ENCODE data around the gene KIFBP.

The KIFBP gene

DNA sequence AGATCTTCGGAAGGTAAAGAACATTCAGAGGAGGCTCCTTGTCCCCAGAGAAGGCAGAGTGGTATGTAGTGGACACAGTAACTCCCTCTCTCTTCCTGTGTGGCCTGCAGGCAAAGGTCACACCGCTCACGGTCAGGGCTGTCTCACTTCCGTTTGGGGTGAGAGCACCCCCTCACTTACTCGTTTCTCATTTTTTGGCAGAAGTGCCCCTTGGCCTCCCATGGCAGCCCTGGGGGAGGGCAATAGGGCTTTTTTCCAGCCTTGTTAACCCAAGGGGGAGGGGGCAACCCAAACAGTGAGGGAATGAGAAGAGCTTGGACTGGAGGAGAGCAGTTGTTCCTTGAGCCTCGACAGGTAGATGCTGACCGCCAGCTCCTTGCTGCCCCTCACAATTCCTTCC is 67.5 kb downstream of the KIFBP start:
- ChIA-PET CTCF (no interaction called here), POLR2A (interaction anchor here (0.6 kb wide), 1 partner anchor 25 kb away, joined by 3 read pairs; no protein-coding TSS in a partner anchor)
- TF ChIP-seq, protein P1, sequence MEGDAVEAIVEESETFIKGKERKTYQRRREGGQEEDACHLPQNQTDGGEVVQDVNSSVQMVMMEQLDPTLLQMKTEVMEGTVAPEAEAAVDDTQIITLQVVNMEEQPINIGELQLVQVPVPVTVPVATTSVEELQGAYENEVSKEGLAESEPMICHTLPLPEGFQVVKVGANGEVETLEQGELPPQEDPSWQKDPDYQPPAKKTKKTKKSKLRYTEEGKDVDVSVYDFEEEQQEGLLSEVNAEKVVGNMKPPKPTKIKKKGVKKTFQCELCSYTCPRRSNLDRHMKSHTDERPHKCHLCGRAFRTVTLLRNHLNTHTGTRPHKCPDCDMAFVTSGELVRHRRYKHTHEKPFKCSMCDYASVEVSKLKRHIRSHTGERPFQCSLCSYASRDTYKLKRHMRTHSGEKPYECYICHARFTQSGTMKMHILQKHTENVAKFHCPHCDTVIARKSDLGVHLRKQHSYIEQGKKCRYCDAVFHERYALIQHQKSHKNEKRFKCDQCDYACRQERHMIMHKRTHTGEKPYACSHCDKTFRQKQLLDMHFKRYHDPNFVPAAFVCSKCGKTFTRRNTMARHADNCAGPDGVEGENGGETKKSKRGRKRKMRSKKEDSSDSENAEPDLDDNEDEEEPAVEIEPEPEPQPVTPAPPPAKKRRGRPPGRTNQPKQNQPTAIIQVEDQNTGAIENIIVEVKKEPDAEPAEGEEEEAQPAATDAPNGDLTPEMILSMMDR (IDR thresholded peaks at IDR 0.05; ENCODE audit: insufficient read depth, low read length, missing control alignments) = no peak
- DNase-seq (ENCODE audit: low read depth, low spot score) = no peak
- no peak overlapping the region for H3K4me3 ChIP-seq (ENCODE audit: low read depth, low read length)

DNA sequence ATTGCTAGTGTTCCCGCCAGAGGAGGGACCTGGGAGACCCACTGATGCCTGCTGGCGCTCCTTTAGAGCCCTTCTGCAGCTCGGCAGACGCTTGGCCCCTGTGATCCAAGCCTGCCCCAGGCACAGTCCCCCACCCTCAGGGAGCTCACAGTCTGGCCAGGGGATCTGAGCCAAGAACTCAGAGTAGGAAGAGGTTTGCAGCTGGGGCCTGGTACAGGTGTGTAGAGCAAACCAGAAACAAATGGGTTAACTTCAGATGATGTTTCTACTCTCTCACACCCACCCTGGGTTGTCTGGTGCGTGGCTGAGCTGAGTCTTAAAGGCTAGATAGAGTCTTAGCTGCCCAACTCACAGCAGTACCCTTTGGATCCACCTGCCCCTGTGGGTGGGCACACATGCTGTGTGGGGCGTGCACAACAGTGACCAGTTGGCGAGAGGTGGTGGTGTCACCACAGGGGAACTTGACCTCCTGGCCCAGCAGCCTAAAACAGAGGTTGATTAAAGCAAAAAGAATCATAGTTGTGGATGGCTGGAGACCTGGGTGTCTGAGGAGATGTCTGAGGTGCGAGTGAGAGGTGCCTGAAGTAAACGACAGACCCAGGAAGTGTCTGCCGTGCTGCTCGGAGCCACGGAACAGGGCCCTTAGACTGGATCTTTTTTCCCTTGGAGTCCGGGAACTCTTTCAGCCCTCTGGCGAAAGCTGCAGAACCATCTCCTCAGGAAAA is 68.1 kb downstream of the KIFBP start:
- CTCF ChIA-PET = no interaction called here
- H3K4me3 ChIP-seq (ENCODE audit: low read depth, low read length) = no peak overlapping the region
- POLR2A ChIA-PET = interaction anchor here (0.6 kb wide), 1 partner anchor 24 kb away, joined by 3 read pairs; no protein-coding TSS in a partner anchor
- TF ChIP-seq, protein P1 (IDR thresholded peaks at IDR 0.05; ENCODE audit: insufficient read depth, low read length, missing control alignments) = no peak
- DNase-seq (ENCODE audit: low read depth, low spot score) = no peak

DNA sequence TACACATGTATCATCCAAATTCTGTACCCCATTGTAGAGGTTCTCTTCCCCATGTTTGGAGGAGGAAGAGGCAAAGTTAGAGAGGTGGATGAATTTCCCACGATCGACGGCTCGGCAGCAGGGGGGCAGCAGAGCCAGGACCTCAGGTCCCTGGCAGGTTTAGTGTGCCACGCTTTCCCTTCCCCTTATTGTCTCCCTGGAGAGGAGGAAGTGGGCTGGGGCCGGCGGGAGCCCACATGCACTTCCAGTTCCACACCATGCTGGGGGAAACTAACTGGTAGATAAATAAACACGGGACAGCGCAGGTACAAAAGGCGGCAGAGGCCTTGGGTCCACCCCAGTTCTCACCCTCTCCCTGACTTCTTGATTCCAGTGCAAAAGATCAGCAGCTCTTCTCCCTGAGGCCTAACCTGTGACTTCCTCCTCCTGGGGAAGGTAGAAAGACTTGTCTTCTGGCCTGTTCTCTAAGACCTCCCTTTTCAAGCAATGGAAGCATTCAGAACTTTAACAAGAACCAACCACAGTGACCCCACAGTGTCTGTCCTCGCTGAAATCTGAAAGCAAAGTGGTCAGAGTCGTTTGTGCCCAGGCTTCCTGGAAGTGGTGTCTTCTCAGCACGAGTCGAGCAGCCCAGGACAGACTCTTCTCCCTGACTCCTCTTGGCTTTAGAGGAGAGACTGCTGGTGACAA is 68.8 kb downstream of the KIFBP start:
- TF ChIP-seq, protein P1 (IDR thresholded peaks at IDR 0.05; ENCODE audit: insufficient read depth, low read length, missing control alignments) = no peak
- POLR2A ChIA-PET = interaction anchor here (1.0 kb wide), 1 partner anchor 103 kb away, joined by 3 read pairs; no protein-coding TSS in a partner anchor
- DNase-seq (ENCODE audit: low read depth, low spot score) = no peak
- CTCF ChIA-PET = no interaction called here
- no peak overlapping the region for H3K4me3 ChIP-seq (ENCODE audit: low read depth, low read length)

GRCh38 chr10:69057951-69058297 is 69.3 kb downstream of the KIFBP start:
- TF ChIP-seq, protein P1 (IDR thresholded peaks at IDR 0.05; ENCODE audit: insufficient read depth, low read length, missing control alignments) = no peak
- DNase-seq (ENCODE audit: low read depth, low spot score) = no peak
- H3K4me3 ChIP-seq (ENCODE audit: low read depth, low read length) = no peak overlapping the region
- ChIA-PET CTCF (no interaction called here), POLR2A (interaction anchor here (1.0 kb wide), 1 partner anchor 102 kb away, joined by 3 read pairs; no protein-coding TSS in a partner anchor)

- H3K4me3 ChIP-seq (ENCODE audit: low read depth, low read length) = no peak overlapping the region
- no peak for DNase-seq (ENCODE audit: low read depth, low spot score)
- TF ChIP-seq, protein P1 (IDR thresholded peaks at IDR 0.05; ENCODE audit: insufficient read depth, low read length, missing control alignments) = no peak
- POLR2A ChIA-PET = no interaction called here
- CTCF ChIA-PET = no interaction called here
Measured at GRCh38 chr10:69060127-69060798, 71.7 kb downstream of the KIFBP start.

Measured in AG04449 (cell line).